Stimulated activated CD4-positive, alpha-beta T cell treated with anti-CD3 and anti-CD28 coated beads, Interleukin-4, amount 100 ng/mL, for 4 hours (primary cell): ENCODE measurements around the gene DGKQ.
"Not testable (repeated sequence)": the region's sequence is repeated elsewhere in the genome, so short reads cannot be mapped to it uniquely, and the experiment has no call there.

Experiments
- DNase-seq, 2 experiments: peaks; one replicate each; pipeline ENCODE4 v3.0.0-alpha.2; 2020

DGKQ gene

DNA sequence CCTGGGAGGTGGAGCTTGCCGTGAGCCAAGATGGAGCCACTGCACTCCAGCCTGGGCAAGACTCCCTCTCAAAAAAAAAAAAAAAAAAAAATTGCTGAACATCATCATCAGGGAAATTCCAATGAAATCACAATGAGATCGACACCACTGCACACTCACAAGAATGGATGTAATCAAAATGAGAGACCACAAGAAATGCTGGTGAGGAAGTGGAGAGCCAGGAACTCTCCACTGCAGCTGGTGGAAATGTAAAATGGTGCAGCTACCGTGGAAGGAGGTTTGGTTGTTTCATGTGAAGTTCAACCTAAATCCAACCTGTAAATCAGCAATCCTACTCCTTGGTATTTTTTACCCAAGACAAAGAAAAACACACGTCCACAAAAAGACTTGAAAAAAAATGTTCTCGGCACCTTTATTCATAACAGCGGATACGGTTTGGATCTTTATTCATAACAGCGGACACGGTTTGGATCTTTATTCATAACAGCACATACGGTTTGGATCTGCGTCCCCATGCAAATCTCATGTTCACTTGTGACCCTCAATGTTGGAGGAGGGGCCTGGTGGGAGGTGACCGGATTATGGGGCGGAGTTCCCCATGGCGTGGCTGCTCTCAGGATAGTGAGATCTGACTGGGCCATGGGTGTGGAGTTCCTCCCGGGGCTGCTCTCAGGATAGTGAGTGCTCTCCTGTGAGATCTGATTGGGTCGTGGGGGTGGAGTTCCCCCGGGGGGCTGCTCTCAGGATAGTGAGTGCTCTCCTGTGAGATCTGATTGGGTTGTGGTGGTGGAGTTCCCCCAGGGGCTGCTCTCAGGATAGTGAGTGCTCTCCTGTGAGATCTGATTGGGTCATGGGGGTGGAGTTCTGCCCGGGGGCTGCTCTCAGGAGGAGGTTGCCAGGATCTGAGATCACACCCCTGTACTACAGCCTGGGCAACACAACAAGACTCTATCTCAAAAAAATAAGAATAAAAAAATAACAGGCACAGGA lies 49.0 kb downstream of the DGKQ start:
- no peak for DNase-seq

DNA sequence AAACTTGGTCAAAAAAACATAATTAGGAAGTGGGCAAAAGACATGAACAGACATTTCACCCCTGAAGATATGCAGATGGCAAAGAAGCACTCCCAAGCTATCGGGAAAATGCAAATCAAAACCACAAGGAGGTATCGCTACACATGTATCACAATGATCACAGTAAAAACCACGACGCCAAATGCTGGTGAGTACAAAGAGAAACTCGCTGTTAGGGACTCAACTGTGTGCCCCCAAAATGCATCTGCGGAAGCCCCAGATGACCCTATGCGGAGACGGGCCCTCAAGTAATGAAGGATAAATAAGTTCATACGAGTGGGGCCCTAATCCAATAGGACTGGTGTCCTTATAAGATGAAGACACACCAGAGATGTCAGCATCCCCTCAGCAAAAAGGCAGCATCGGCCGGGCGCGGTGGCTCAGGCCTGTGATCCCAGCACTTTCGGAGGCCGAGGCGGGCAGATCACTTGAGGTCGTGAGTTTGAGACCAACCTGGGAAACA lies 51.5 kb downstream of the DGKQ start:
- no peak for DNase-seq

DNA sequence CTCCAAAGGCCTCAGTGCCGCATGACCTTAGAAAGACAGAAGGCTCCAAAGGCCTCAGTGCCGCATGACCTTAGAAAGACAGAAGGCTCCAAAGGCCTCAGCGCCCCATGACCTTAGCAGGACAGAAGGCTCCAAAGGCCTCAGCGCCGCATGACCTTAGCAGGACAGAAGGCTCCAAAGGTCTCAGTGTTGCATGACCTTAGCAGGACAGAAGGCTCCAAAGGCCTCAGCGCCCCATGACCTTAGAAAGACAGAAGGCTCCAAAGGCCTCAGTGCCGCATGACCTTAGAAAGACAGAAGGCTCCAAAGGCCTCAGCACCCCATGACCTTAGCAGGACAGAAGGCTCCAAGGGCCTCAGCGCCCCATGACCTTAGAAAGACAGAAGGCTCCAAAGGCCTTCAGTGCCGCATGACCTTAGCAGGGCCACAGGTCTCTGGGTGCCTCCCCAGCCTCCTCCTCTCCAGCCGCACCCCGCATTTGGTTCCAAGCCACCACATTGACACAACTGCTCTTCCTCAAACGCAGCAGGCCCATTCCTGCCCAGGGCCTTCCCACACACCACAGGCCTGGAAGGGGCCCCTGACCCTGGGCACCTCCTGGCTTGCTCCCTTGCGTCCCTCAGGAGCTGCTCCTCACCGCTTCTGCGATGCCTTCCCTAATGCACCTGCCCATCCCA lies 54.2 kb downstream of the DGKQ start:
- not testable (repeated sequence) for DNase-seq

DNA sequence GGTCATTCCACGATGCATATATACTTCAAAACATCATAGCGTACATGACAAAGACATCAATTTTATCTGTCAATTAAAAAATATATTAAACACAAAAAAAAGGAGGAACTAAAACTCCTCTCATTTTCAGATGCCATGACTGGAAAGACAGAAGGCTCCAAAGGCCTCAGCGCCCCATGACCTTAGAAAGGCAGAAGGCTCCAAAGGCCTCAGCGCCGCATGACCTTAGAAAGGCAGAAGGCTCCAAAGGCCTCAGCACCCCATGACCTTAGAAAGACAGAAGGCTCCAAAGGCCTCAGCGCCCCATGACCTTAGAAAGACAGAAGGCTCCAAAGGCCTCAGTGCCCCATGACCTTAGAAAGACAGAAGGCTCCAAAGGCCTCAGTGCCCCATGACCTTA lies 54.8 kb downstream of the DGKQ start:
- DNase-seq, result not testable (repeated sequence)

DNA sequence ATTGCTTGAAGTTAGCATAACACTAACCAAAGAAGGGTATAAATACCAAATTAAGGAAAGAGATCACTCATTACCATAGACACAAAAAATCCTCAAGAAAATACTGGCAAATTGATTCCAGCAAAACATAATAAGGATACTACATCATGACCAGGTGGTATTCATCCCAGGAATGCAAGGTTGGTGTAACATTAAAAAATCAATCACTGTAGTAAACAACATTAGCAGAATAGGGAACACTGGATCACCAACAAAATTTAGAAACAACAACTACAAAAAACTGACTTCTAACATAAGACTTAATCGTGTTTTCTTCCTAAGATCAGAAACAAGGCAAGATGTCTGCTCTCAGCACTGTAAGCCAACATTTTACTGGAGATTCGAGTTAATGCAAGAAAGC lies 55.4 kb downstream of the DGKQ start:
- no peak for DNase-seq

DNA sequence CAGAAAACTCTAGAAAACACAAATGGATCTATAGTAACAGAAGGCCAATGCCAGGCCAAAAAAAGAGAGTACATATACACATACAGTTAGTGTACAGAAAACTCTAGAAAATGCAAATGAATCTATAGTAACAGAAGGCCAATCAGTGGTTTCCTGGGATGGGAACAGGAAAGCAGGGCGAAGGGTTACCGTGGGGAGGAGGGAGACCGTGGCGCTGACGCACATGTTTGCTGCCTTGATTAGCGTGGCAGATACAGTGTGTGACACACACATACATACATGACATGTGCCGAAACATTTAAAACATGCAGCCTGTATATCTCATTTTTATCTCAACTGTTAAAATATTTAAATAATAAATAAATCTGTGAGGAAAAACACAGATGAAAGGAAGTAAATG lies 55.9 kb downstream of the DGKQ start:
- no peak for DNase-seq

DNA sequence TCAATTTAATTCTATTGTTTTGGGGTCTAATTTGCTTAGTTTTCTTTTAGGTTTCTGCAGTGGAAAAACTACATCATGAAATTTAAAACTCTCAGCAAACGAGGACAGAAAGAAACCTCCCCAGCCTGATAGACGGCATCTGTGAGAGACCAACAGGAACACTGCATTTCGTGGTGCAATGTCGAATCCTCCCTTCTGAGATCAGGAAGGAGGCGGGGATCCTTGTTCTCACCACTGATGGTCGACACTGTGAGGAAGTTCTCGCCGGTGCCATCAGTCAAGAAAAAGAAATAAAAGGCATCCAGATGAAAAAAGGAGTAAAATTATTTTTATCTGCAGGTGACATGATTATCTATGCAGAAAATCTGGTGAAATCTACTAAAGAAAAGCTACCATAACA lies 57.8 kb downstream of the DGKQ start:
- DNase-seq, result no peak

DNA sequence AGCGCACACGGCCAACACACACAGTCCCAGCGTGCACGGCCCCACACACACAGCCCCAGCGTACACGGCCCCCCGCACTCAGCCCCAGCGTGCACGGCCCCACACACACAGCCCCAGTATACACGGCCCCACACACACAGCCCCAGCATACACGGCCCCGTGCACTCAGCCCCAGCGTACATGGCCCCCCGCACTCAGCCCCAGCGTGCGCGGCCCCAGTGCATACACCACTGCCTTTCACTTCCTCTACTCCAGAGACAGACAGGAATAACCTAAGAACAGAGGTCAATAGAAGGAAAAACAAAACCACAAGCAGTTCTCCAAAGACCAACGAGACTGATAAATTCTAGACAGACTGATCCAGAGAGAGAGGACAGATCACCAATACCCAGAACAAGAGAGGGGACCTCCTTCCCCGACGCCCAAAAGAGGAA lies 58.3 kb downstream of the DGKQ start:
- DNase-seq, result no peak

DNA sequence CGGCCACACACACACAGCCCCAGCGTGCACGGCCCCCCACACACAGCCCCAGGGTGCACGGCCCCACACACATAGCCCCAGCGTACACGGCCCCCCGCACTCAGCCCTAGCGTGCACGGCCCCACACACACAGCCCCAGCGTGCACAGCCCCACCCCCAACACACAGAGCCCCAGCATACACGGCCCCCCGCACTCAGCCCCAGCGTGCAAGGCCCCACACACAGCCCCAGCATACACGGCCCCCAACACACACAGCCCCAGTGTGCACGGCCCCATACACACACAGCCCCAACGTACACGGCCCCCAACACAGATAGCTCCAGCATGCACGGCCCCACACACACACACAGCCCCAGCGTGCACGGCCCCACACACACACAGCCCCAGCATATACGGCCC lies 58.8 kb downstream of the DGKQ start:
- DNase-seq, result no peak

DNA sequence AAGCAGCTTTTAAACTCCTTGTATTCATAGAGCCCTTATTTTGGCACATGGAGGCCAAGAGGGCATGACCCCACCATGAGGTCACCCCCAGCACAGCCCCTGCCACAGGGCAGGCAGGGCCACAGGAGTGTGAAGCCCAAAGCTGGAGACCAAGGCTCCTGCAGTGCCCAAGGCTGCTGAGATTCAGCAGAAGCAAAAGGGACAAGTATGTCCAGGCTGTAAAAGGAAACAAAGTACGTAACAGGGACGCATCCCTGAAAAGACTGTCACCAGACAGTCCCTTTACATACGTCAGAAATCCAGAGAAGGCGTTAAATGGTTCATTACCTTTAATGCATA lies 60.1 kb downstream of the DGKQ start:
- no peak for DNase-seq

DNA sequence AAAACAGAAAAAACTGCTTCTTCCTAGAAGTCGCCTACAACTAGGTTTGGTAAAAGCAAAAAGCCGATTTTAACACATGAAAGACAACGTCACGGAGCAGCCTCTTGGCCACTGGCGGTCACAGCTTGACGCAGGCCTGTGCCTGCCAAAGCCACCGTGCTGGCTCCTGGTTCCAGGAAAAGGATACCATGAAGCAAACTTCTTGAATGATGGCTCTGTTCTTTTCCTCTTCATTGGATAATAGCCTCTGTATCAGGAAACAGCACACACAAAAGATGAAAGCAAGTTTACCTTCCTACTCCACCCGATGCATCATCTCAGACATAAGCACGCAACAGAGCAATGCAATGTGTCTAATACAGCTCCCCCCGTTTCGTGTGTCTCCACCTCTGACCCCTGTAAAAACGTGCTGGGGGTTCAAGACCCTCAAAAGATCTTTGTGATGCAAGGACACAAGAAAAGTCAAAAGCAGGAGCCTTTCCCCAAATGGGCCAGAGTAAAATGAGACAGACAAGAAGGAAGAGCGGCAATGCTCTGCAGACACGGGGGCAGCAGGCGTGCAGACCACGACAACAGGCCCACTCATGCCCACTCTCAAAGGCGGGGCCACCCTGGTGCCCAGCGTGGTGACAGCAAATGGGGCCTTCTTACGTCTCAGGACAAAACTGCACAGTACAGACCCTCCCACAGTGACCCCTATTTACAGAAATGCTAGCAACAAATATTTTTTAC lies 60.7 kb downstream of the DGKQ start:
- DNase-seq, result no peak

DNA sequence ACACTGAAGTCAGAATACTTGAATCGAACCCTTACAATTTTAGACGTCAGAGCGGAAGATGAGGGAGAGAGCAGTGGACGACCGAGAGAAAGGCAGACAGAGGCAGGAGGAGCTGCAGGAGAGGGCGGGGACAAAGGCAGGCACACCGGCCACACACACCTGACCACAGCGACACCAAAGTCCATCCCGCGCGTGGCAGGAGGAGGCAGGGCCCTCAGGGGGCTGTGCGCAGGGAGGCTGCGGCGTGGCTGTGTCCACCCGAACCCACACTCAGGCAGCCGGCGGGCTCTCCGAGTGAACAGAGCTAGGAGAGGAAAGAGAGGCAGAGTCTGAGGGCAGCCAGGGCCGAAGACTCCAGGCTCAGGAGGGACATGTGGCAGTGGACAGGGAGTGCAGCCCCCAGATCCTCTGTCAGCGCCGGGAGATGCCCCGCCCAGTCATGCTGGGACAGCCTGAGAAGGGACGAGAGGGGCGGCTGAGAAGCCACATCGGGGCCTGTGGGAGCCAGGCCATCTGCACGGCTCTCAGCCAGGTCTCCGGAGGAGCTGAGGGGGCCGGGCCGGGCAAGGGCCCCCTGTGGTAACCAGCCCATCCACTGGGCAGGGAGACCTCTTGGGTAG lies 61.4 kb downstream of the DGKQ start:
- no peak for DNase-seq

DNA sequence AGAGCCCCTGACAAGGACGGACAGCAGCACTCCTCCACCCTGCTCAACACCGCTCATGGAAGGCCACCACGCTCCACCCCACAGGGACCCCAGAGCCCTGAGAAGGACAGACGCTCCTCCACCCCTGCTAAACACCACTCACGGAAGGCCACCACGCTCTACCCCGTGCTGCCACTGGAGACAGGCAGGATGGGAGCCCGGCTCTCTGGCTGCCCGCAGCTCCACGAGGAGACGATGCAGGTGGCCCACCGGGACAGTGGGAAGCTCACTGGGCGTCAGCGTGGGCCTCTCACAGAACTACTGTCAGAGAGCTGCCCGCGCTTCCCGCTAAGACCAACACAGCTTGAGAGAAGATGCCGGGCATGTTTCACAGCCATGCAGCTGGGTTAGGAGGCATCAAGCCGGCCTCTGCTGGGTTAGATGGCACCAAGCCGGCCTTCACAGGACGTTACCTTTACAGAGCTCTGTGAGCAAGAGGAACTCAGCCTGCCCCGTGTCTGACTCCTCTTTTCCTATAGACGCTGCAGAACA lies 62.1 kb downstream of the DGKQ start:
- DNase-seq, result no peak

DNA sequence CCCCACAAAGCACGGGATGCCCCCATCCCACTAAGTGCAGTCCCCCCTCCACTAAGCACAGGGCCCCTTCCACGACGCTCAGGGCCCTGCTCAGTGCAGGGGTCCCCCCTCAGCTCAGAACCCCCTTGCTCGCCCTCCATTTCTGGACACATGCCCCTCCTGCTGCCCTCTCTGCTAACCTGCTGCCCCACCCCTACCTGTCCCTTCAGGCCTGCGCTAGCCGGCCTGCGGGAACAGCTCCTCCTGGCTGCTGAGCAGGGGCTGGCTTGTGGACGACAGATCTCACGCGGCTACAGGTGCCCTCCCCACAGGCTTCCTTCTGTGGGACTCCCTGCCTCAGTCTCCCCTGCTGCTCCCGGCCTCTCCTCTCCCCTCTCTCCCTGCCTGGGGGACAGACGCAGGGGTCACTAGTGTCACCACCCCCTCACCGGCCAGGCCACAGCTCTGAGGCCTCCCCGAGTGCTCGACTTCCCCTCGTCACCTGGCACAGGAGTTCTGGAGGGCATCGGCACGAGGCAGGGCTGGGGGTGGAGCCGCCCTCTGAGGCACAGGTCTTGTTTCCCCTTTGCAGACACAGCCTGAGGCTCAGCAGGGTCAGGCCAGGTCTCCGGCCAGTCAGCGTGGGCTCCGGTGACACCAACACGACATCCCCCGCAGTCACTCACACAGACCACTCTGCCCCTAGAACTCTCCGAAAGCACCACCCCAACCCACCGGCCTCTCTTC lies 62.8 kb downstream of the DGKQ start:
- DNase-seq, result no peak

DNA sequence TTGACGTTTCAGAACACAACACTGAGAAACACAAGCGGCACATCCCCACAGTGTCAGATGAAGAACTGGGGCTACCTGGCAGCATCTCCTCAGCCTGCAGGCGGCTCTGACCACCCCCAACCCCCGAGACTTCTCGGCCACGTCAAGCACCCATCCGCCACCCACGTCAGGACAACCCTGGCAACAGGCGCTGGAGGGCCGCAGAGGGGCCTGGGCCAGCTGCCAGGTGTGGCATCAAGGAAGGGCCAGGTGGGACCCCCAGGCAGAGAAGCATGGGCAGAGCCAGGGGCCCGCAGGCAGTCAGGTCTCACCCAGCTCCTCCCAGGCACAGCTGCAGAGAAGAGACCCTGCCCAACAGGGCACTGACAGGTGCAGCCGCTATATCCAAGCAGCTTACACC lies 63.5 kb downstream of the DGKQ start:
- DNase-seq, result no peak

DNA sequence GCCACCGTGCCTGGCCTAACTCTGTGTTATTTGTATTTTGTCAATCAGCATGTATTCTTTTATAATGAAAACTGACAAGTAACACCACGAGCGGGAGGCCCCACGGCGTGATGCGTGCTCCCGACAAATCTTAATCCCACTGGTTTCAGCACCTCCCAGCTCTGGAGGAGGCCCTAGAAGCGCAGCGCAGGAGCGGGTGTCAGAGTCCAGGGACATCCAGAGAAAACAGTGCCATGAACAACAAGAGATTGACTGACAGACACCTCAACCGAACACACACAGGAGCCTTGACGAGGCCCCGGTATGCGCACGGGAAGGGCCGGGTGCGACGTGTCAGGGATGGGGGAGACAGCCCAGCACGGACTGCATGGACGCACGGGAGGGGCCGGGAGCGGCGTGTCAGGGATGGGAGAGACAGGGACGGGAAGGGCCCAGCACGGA lies 64.2 kb downstream of the DGKQ start:
- no peak for DNase-seq
